Measurements from ENCODE around the gene ZNF579. TPM values are rescaled to one million over a fixed set of nuclear protein-coding genes. Genes with fewer than 3 reads are reported as not detected.

ZNF579 gene
- total and polyA plus RNA-seq, 9 of the 15 experiments (the other 6 are each of a cell fraction or from before 2014, with no cell fraction given) = 0.06 to 15.9 (median 1.6) TPM

GRCh38 chr19:55580628-55581144, at the start of gene ZNF579 (continued):
- TF ChIP-seq KDM5B (IDR thresholded peaks at IDR 0.05; ENCODE audit: insufficient replicate concordance, low read depth, low read length) (peak; percentile 19), SMAD1 (IDR thresholded peaks at IDR 0.05; ENCODE audit: low read depth, low read length, partially characterized antibody) (no peak), ZNF79 (CRISPR knock-in tag; IDR thresholded peaks at IDR 0.05; ENCODE audit: low read depth) (no peak), ZNF740 (CRISPR knock-in tag; IDR thresholded peaks at IDR 0.05) (peak; percentile 80), ZNF740 (tag; IDR thresholded peaks at IDR 0.05) (peak in 1 of 2 experiments; percentile 64; a peak in 1 of 4 replicates), LEF1 (IDR thresholded peaks at IDR 0.05) (no peak), WHSC1 (IDR thresholded peaks at IDR 0.05; ENCODE audit: low read length) (no peak), ZKSCAN8 (CRISPR knock-in tag; IDR thresholded peaks at IDR 0.05) (no peak), HMBOX1 (IDR thresholded peaks at IDR 0.05) (no peak), OTX1 (CRISPR knock-in tag; IDR thresholded peaks at IDR 0.05) (no peak), NFE2 (IDR thresholded peaks at IDR 0.05; ENCODE audit: low read depth) (no peak), ZNF311 (CRISPR knock-in tag; IDR thresholded peaks at IDR 0.05) (no peak), ZNF589 (CRISPR knock-in tag; IDR thresholded peaks at IDR 0.05; ENCODE audit: low read depth) (peak; percentile 66; the same call in 1 of the 2 replicates), E2F3 (CRISPR knock-in tag; IDR thresholded peaks at IDR 0.05) (no peak), ZNF584 (CRISPR knock-in tag; IDR thresholded peaks at IDR 0.05; ENCODE audit: low read depth) (no peak), RAD21 (CRISPR knock-in tag; conservative IDR thresholded peaks at IDR 0.05 in 1 of 2, IDR thresholded peaks at IDR 0.05 in 1 of 2) (no peak), RBBP5 (IDR thresholded peaks at IDR 0.05; ENCODE audit: borderline replicate concordance, insufficient read depth, low read length, poor library complexity, severe bottlenecking) (peak; percentile 62), GATAD2B (IDR thresholded peaks at IDR 0.05; ENCODE audit: borderline replicate concordance) (no peak)
- TF ChIP-seq, protein P1, sequence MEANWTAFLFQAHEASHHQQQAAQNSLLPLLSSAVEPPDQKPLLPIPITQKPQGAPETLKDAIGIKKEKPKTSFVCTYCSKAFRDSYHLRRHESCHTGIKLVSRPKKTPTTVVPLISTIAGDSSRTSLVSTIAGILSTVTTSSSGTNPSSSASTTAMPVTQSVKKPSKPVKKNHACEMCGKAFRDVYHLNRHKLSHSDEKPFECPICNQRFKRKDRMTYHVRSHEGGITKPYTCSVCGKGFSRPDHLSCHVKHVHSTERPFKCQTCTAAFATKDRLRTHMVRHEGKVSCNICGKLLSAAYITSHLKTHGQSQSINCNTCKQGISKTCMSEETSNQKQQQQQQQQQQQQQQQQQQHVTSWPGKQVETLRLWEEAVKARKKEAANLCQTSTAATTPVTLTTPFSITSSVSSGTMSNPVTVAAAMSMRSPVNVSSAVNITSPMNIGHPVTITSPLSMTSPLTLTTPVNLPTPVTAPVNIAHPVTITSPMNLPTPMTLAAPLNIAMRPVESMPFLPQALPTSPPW (CRISPR knock-in tag; IDR thresholded peaks at IDR 0.05) = peak; percentile 99
- TF ChIP-seq, protein P2, sequence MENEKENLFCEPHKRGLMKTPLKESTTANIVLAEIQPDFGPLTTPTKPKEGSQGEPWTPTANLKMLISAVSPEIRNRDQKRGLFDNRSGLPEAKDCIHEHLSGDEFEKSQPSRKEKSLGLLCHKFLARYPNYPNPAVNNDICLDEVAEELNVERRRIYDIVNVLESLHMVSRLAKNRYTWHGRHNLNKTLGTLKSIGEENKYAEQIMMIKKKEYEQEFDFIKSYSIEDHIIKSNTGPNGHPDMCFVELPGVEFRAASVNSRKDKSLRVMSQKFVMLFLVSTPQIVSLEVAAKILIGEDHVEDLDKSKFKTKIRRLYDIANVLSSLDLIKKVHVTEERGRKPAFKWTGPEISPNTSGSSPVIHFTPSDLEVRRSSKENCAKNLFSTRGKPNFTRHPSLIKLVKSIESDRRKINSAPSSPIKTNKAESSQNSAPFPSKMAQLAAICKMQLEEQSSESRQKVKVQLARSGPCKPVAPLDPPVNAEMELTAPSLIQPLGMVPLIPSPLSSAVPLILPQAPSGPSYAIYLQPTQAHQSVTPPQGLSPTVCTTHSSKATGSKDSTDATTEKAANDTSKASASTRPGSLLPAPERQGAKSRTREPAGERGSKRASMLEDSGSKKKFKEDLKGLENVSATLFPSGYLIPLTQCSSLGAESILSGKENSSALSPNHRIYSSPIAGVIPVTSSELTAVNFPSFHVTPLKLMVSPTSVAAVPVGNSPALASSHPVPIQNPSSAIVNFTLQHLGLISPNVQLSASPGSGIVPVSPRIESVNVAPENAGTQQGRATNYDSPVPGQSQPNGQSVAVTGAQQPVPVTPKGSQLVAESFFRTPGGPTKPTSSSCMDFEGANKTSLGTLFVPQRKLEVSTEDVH (IDR thresholded peaks at IDR 0.05; ENCODE audit: low read depth, partially characterized antibody) = no peak
- TF ChIP-seq, protein P3, sequence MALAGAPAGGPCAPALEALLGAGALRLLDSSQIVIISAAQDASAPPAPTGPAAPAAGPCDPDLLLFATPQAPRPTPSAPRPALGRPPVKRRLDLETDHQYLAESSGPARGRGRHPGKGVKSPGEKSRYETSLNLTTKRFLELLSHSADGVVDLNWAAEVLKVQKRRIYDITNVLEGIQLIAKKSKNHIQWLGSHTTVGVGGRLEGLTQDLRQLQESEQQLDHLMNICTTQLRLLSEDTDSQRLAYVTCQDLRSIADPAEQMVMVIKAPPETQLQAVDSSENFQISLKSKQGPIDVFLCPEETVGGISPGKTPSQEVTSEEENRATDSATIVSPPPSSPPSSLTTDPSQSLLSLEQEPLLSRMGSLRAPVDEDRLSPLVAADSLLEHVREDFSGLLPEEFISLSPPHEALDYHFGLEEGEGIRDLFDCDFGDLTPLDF (CRISPR knock-in tag; IDR thresholded peaks at IDR 0.05) = no peak

All from K562 (cell line).